ENCODE measurements around the gene DNAJC5G.

GRCh38 chr2:27264253-27264752, 10.9 kb upstream of the DNAJC5G start:
- TF ChIP-seq CTCF (IDR thresholded peaks at IDR 0.05; ENCODE audit: insufficient read depth, low read depth, low read length), result no peak
- peak; percentile 90 for TF ChIP-seq EZH2 (IDR thresholded peaks at IDR 0.05; ENCODE audit: insufficient read depth, low read length)

All from astrocyte (in vitro differentiated cells and primary cell).